ENCODE measurements around the gene VEGFB. TPM values are rescaled to one million over a fixed set of nuclear protein-coding genes. Genes with fewer than 3 reads are reported as not detected.
A peak's percentile ranks its signal among the peaks of the same experiment; 100 is the strongest.

The VEGFB gene
- total and polyA plus RNA-seq, 2 donors (not counting 3 experiments of a cell fraction or from before 2014, with no cell fraction given) = 19.3 to 98.1 TPM

GRCh38 chr11:64251016-64251752 lies 16.8 kb downstream of the VEGFB start, which contains the start of gene PLCB3:
TSS of gene PLCB3 (plus strand) at chr11:64251530. CDS start at chr11:64251650, 120 bp downstream.
- TF ChIP-seq EZH2 (IDR thresholded peaks at IDR 0.05; ENCODE audit: borderline replicate concordance, low read depth, low read length, severe bottlenecking) = no peak
- TF ChIP-seq MYC (IDR thresholded peaks at IDR 0.05; ENCODE audit: low read depth, low read length) = no peak
- no peak for TF ChIP-seq FOS (IDR thresholded peaks at IDR 0.05; ENCODE audit: borderline replicate concordance, insufficient read depth, low read length)
- TF ChIP-seq POLR2A (IDR thresholded peaks at IDR 0.05; ENCODE audit: low read depth, low read length) = peak; percentile 79
- TF ChIP-seq CTCF (IDR thresholded peaks at IDR 0.05; ENCODE audit: extremely low read depth in 1 of 2, insufficient read depth in 1 of 2, low read depth in 1 of 2, low read length in 2 of 2) = peak; percentile 64 to 82
- TF ChIP-seq GATA2 (IDR thresholded peaks at IDR 0.05; ENCODE audit: insufficient read depth, insufficient read length, low read depth, low read length) = no peak
- no peak for TF ChIP-seq JUN (IDR thresholded peaks at IDR 0.05; ENCODE audit: borderline replicate concordance, insufficient read depth, insufficient read length, low read depth)
- TF ChIP-seq MAX (IDR thresholded peaks at IDR 0.05; ENCODE audit: insufficient read depth, insufficient read length) = no peak
- peak; percentile 87 for TF ChIP-seq POLR2AphosphoS5 (IDR thresholded peaks at IDR 0.05; ENCODE audit: insufficient read depth, low read depth, low read length)
- intact Hi-C loops (cut with micrococcal nuclease) = loop anchor here (1.0 kb wide), 4 partner anchors 12 to 50 kb away; partner anchors contain the start of gene GPR137
- dilution Hi-C loops (cut with MboI; ENCODE audit: extremely low pct_ligation_motif_present, low sequenced_read_pairs) = no loop called here
- no TSS peak for BruUV-seq (replicated peaks)
- POLR2A ChIA-PET = no interaction called here
- H3K79me2 ChIP-seq (ENCODE audit: control insufficient read depth, insufficient read depth, low read length) = peaks cover 34% of the 10 kb centered on the region
- H3K36me3 ChIP-seq (ENCODE audit: control insufficient read depth in 2 of 2, extremely low read depth in 1 of 2, insufficient read depth in 2 of 2, low read length in 2 of 2) = peaks cover 0 to 10% of the 10 kb centered on the region in 2 experiments
- DNase-seq (ENCODE audit: low read depth, low spot score) (peak; percentile 40), FAIRE-seq (peak; percentile 74)
- H3K9ac ChIP-seq (replicated peaks; ENCODE audit: extremely low read depth, insufficient read depth, low read length) = peak within 1 kb of the TSS; percentile 65
- H2AFZ ChIP-seq (ENCODE audit: low read depth, low read length) = peak within 1 kb of the TSS; percentile 81
- peak within 1 kb of the TSS; percentile 49 for H3K27ac ChIP-seq (ENCODE audit: insufficient read depth, low read depth, low read length)
- H3K4me3 ChIP-seq (replicated peaks in 1 of 3; ENCODE audit: insufficient read depth in 1 of 3, low read depth in 1 of 3, low read length in 3 of 3) = peak within 1 kb of the TSS; percentile 80 to 93 (median 80)
- no peaks in the 10 kb centered on the region for H4K20me1 ChIP-seq (replicated peaks; ENCODE audit: control insufficient read depth, extremely low read depth, insufficient read depth, low read length)
- H3K4me1 ChIP-seq (ENCODE audit: control insufficient read depth, extremely low read depth, insufficient read depth, low read length) = peaks cover 30% of the 10 kb centered on the region
- H3K9me1 ChIP-seq (replicated peaks; ENCODE audit: control insufficient read depth, extremely low read depth, insufficient read depth, low read length) = no peaks in the 10 kb centered on the region
- CTCF ChIA-PET = interaction anchor here (1.8 to 4.7 kb wide), 6 partner anchors 13 to 104 kb away, joined by 7 to 60 read pairs (median 28); partner anchors contain the start of genes CATSPERZ and FERMT3
- peak within 1 kb of the TSS; percentile 86 for H3K4me2 ChIP-seq (ENCODE audit: insufficient read depth, low read length)
- H3K9me3 ChIP-seq (replicated peaks; ENCODE audit: control insufficient read depth, insufficient read depth, low read length) = no peaks in the 10 kb centered on the region
- no peaks in the 10 kb centered on the region for H3K27me3 ChIP-seq (ENCODE audit: control insufficient read depth in 2 of 2, insufficient read depth in 2 of 2, low read length in 2 of 2)
